Left colon (tissue), 2 donors: ENCODE data around the gene POLA1. TPM values are rescaled to one million over a fixed set of nuclear protein-coding genes. Genes with fewer than 3 reads are reported as not detected.

Experiments used
- ATAC-seq: fragments of 200-7000 bp; cut with Tn5 transposase; one replicate; pipeline ENCODE4 v1.9.1; 2020; ENCODE audit warnings: mild to moderate bottlenecking, moderate library complexity
- DNase-seq, 2 donors: peaks; one replicate each; pipeline ENCODE4 v3.0.0-alpha.2; 2020
- intact Hi-C, 2 donors: fragments of 100-400 bp; cut with DNase I in 1 of 2; cut with micrococcal nuclease in 1 of 2; formaldehyde crosslinking; loops; one replicate each; pipeline versions ENCODE4 v1.11.2 to v1.14.0; 2022; cut with DNase I, micrococcal nuclease
- total RNA-seq, 2 donors: library from RNA; stranded (reverse); fragmentation: NEBNext Ultra II Directional; extraction: Animal tissue kit (Norgen Biotek cat#: 25700); gene quantifications; one replicate each; pipeline ENCODE4 v1.2.1, GENCODE V29; 2021
- donor health status: DM: no; HTN: no; CAD: no.
- donor health status: DM: yes; HTN: yes; CAD: no.

POLA1 gene
- total RNA-seq, 2 donors from 2014 or later = 6.4 to 7.9 TPM

GRCh38 chrX:24934279-24934678 lies 240.6 kb downstream of the POLA1 start:
- no peak for DNase-seq
- ATAC-seq = no peak
- intact Hi-C loops = no loop called here

DNA sequence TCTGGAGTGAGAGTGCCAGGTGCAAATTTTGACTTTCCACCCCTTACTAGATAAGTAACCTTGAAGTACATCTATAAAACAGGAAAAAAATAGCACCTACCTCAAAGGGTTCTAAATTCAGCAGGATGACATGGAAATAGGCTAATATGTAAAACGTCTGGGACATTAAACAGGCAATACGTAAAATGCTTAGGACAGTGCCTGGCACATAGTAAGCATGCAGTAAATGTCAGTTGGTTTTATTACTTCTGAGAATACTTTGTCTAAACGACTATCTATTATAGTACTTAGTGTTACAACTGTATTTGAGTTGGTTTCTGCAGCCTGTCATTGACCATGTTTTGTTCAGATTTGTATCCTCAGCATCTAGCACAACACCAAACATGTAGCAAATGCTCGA lies 251.3 kb downstream of the POLA1 start:
- no peak for ATAC-seq

GRCh38 chrX:24946369-24946768 lies 252.7 kb downstream of the POLA1 start:
- intact Hi-C loops = no loop called here
- DNase-seq = no peak
- no peak for ATAC-seq

More for the DNA sequence above, 251.3 kb downstream of the POLA1 start:
- no peak for DNase-seq
- intact Hi-C loops = no loop called here

- no peak for DNase-seq
- intact Hi-C loops = no loop called here
- no peak for ATAC-seq
Observed at GRCh38 chrX:24954732-24955131, 261.0 kb downstream of the POLA1 start.

GRCh38 chrX:24955372-24955930 lies 261.7 kb downstream of the POLA1 start:
- intact Hi-C loops = no loop called here
- DNase-seq (no peak), ATAC-seq (no peak)

DNA sequence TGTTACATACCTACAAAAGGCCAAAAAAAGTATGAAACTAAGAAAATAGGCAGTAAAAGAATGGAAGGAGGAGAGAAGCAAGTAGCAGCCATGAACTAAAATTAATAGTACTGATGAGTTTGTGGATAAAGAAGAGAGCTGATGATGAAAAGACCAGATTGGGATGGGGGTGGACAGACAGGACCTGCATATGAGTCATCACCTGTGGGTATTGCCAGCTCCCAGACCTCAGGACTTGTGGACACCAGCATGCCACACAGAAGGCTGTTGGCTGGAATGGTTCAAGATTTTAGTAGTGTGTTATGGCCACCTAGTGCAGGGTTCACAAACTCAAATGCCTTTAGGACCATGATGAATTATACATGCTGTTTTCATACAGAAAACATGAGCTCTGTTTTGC lies 263.1 kb downstream of the POLA1 start:
- intact Hi-C loops = no loop called here
- DNase-seq (no peak), ATAC-seq (no peak)

DNA sequence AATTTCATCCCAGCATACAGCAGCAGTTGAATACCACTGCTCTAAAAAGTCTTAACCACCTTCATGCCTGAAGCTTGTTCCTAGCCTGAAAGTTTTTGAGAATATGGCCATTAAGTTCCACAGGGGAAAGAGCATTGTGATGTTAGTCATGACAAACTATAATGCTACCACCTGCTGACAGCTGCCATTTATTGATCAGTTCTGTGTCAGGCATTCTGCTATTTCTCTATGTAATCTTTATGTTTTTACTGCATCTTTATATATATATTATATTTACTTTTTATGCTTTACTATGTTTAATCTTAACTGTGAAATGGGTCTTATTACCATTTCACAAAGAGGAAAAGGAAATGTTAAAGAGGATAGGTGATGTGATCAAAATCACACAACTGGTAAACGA lies 268.1 kb downstream of the POLA1 start:
- ATAC-seq (peak; percentile 72), DNase-seq (no peak)
- intact Hi-C loops = no loop called here

GRCh38 chrX:24963823-24964222 lies 270.1 kb downstream of the POLA1 start:
- intact Hi-C loops = no loop called here
- ATAC-seq = no peak
- DNase-seq = no peak

- ATAC-seq = no peak
- intact Hi-C loops = no loop called here
- DNase-seq = no peak
Observed at GRCh38 chrX:24965372-24965771, 271.7 kb downstream of the POLA1 start.

GRCh38 chrX:24969812-24970211 lies 276.1 kb downstream of the POLA1 start:
- DNase-seq (no peak), ATAC-seq (no peak)
- intact Hi-C loops = no loop called here

DNA sequence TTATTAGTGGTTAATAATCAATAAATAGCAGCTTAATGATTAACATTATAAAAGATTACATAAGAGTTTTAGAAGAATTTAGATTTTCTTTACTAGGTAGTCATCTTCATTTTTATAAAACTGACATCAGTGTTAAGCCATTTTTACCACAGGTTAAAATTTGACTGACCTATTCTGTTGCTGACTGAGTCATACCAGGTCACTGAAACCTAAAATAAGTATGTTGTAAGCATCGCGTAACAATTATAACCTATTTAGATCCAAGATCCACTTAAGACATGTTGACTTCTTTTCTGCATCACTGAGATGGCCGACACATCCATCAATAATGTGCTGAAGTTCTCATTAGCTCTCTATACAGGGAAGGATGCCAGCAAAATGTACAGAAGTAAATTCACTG lies 285.4 kb downstream of the POLA1 start:
- ATAC-seq (no peak), DNase-seq (no peak)
- intact Hi-C loops = no loop called here

GRCh38 chrX:24981030-24981429 lies 287.3 kb downstream of the POLA1 start:
- intact Hi-C loops = no loop called here
- DNase-seq (no peak), ATAC-seq (no peak)

GRCh38 chrX:24982306-24982965 lies 288.7 kb downstream of the POLA1 start:
- ATAC-seq = no peak
- no peak for DNase-seq
- intact Hi-C loops = no loop called here

DNA sequence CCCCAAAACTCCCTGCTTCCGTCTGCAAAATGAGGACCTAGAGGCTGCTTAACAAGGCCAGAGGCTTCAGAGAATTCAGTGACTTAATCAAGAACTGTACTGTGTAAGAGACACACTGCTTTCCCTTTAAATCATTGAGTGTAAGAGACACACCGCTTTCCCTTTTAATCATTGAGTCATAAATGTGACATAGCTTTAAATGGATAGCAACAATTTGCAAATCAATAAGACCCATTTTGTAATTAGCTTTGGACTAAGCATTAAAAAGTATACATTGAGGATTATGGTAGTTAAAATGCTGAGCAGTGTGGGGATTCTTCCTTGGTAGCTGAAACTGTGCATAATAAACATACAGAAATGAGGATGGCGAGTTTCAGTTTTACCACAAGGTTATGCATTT lies 290.2 kb downstream of the POLA1 start:
- intact Hi-C loops = no loop called here
- DNase-seq (no peak), ATAC-seq (no peak)

GRCh38 chrX:24985120-24985519 lies 291.4 kb downstream of the POLA1 start:
- DNase-seq (no peak), ATAC-seq (no peak)
- intact Hi-C loops = no loop called here

DNA sequence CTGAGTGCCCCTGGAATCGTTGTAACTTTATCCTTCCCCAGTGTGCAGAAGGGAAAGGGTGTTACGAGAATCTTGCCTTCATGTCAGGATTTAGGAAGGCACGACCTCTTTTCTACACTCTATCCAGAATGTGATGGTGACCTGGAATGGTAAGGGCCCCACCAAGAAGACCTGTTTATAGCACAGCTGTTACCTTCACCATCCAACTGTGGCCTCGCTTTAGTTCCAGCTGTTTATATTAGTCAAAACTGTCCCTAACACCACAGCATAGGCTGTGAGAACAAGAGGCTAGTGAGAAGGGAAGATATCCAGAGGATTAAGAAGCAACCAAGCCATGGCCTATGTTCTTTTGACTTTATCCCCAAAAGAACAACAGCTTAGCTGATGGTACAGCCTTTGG lies 294.0 kb downstream of the POLA1 start:
- ATAC-seq (no peak), DNase-seq (no peak)
- intact Hi-C loops = no loop called here

DNA sequence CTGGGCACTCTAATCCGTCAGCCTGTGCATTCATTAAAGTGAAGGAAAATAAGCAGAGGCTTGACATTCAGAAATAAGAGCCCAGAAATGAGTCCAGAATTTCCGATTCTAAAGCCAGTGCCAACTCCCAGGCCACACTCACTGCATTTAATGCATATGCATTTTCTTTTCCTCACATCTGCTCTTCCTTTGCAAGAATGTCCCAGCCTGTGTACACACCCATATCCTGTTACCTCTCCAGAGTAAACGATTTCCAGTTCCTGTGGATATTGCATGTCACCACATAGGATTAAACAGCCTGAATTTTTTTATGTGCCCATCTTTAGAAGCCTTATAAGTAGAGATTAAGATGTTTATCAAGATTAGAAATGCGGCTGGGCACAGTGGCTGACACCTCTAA lies 294.6 kb downstream of the POLA1 start:
- intact Hi-C loops = no loop called here
- ATAC-seq = peak; percentile 29

DNA sequence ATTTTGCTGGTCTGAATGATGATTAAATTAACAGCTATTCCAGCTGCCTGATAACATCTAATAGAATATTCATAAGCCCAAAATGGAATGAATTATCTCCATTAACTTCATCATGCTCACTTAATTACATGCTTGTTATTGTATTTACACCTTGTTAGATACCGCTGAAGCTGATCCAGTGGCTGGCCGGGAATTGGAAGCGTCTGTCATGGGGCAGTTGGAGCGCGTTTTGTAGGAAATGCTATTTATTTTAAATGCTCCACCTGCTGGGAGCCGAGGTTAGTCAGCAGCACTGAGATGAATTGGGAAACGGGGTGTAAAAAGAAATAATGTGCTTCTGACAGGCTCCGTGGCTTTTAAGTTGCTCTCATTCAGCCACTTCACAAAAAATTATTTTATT lies 296.8 kb downstream of the POLA1 start:
- DNase-seq = no peak
- intact Hi-C loops = no loop called here

More for the DNA sequence above, 294.6 kb downstream of the POLA1 start:
- no peak for DNase-seq

GRCh38 chrX:24993879-24994278 lies 300.2 kb downstream of the POLA1 start:
- intact Hi-C loops = no loop called here
- ATAC-seq (no peak), DNase-seq (no peak)

More for the DNA sequence above, 296.8 kb downstream of the POLA1 start:
- ATAC-seq = no peak

DNA sequence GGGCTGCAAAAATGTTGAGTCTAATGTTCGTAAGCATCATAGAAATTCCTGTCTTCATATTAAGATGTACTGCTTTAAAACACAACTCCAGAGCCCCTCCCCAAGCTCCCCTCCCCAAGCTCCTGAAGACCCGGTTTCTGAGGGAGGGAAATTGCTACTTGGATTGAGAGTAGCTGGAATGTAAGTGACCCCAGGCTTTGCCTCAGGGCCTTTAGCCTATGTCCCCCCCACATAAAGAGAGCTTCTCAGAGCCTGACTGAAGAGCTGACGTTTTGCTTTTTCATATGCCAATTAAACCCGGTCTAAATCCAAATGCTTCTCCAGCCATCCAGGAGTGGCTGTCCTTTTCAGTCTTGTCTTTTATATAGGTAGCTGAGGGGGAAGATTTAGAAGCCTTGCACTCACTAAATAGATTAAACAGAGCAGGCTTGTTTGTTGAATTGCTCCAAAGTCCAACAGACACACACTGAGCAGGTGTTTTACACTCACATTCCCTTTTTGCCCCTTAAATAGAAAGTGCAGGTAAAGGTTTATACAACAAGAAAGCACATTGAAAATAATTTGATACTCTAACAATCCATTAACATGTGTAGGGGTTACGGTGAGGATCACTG lies 302.5 kb downstream of the POLA1 start:
- intact Hi-C loops = no loop called here
- DNase-seq (no peak), ATAC-seq (peak; percentile 71)

DNA sequence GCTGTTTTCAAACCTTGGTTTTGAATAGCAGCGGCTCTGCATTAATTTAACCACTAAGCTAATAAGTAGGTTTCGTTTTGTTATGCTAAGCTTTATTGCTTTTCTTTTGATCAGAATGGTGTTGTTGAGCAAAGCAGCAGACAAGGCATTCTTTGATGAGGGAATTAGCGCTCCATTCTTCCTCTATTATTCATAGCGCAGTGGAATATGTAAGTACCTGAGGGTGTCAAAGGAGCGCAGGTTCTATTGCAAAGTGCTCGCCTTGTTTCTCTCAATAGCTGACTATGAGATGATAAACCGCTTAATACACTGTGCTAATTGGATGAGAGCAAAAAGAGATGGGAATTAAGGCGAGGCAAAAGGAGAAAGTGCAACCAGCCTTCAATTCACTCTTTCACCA lies 305.8 kb downstream of the POLA1 start:
- no peak for ATAC-seq

More for the DNA sequence above, 305.8 kb downstream of the POLA1 start:
- no peak for DNase-seq
- intact Hi-C loops = no loop called here
